ENCODE results near the gene CCDC188.

DNA sequence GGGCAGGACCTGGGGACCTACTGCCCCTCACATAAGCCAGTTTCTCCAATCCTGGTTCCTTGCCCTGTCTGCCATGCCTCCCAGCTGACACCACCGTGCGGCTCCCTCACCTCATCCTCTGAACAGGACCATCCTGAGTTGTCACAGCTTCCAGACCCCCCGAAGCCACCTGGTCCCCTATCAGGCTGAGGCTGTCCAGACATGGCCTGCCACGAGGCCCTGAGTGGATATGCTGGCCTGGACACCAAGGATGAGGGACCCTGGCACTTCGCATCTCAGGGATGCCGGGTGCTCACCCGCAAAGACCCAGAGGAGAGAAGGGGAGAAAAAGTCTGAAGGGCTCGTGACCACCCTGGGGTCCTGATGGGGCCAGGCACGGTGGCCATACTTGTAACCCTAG, 15.8 kb upstream of the CCDC188 start:
- TF ChIP-seq, protein P1, sequence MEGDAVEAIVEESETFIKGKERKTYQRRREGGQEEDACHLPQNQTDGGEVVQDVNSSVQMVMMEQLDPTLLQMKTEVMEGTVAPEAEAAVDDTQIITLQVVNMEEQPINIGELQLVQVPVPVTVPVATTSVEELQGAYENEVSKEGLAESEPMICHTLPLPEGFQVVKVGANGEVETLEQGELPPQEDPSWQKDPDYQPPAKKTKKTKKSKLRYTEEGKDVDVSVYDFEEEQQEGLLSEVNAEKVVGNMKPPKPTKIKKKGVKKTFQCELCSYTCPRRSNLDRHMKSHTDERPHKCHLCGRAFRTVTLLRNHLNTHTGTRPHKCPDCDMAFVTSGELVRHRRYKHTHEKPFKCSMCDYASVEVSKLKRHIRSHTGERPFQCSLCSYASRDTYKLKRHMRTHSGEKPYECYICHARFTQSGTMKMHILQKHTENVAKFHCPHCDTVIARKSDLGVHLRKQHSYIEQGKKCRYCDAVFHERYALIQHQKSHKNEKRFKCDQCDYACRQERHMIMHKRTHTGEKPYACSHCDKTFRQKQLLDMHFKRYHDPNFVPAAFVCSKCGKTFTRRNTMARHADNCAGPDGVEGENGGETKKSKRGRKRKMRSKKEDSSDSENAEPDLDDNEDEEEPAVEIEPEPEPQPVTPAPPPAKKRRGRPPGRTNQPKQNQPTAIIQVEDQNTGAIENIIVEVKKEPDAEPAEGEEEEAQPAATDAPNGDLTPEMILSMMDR (tag by site-specific recombination; IDR thresholded peaks at IDR 0.05): no peak
- TF ChIP-seq PBX3 (CRISPR knock-in tag; IDR thresholded peaks at IDR 0.05): no peak
- no peak for TF ChIP-seq ZNF626 (tag by site-specific recombination; IDR thresholded peaks at IDR 0.05)
- no peak for TF ChIP-seq MEIS1 (CRISPR knock-in tag; IDR thresholded peaks at IDR 0.05; ENCODE audit: borderline replicate concordance)
- TF ChIP-seq, protein P2, sequence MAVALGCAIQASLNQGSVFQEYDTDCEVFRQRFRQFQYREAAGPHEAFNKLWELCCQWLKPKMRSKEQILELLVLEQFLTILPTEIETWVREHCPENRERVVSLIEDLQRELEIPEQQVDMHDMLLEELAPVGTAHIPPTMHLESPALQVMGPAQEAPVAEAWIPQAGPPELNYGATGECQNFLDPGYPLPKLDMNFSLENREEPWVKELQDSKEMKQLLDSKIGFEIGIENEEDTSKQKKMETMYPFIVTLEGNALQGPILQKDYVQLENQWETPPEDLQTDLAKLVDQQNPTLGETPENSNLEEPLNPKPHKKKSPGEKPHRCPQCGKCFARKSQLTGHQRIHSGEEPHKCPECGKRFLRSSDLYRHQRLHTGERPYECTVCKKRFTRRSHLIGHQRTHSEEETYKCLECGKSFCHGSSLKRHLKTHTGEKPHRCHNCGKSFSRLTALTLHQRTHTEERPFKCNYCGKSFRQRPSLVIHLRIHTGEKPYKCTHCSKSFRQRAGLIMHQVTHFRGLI (tag by site-specific recombination; IDR thresholded peaks at IDR 0.05): no peak
- TF ChIP-seq ZNF121 (tag by site-specific recombination; IDR thresholded peaks at IDR 0.05): no peak
- no peak for TF ChIP-seq ZNF274 (IDR thresholded peaks at IDR 0.05; ENCODE audit: low read length)
- no peak for TF ChIP-seq ZNF274 (tag by site-specific recombination; IDR thresholded peaks at IDR 0.05; ENCODE audit: borderline replicate concordance)
- TF ChIP-seq TCF7L2 (IDR thresholded peaks at IDR 0.05; ENCODE audit: borderline replicate concordance, low read depth, low read length): no peak
- TF ChIP-seq TRIM28 (IDR thresholded peaks at IDR 0.05; ENCODE audit: borderline replicate concordance, low read length): no peak
